ENCODE measurements around the gene OST4. TPM values are rescaled to one million over a fixed set of nuclear protein-coding genes. Genes with fewer than 3 reads are reported as not detected.

OST4 gene
- polyA plus RNA-seq, 3 donors = 209 to 635 (median 615) TPM

DNA sequence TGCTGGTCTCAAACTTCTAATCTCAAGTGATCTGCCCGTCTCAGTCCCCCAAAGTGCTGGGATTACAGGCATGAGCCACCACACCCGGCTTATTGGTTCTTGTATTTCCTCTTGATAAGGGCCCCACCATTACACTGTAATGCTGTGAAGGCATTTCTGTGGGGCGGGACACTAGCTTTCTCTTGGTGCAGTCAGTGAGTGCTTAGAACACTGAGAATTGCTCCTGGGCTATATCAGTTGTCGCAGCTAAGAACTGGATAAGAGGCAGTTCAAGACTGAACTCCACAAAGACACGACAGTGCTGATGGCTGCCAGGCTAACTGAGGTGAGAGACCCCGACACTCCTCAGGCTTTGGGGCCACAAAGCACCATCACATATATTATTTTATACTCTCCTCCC, 17.2 kb upstream of the OST4 start:
- peaks cover 0 to 3% of the 10 kb centered on the region in 2 donors for H3K36me3 Mint-ChIP-seq
- H4K20me1 ChIP-seq (ENCODE audit: insufficient read depth, low read length) = no peaks in the 10 kb centered on the region
- H3K4me2 ChIP-seq (replicated peaks; ENCODE audit: extremely low read depth, low read length, poor library complexity, severe bottlenecking) = no peak overlapping the region
- no peaks in the 10 kb centered on the region for H3K27me3 ChIP-seq (ENCODE audit: control insufficient read depth in 2 of 2, insufficient read depth in 2 of 2, low read length in 2 of 2)
- no peak overlapping the region for H3K9ac ChIP-seq (ENCODE audit: insufficient read depth, low read length, poor library complexity, severe bottlenecking)
- TF ChIP-seq, protein P1, sequence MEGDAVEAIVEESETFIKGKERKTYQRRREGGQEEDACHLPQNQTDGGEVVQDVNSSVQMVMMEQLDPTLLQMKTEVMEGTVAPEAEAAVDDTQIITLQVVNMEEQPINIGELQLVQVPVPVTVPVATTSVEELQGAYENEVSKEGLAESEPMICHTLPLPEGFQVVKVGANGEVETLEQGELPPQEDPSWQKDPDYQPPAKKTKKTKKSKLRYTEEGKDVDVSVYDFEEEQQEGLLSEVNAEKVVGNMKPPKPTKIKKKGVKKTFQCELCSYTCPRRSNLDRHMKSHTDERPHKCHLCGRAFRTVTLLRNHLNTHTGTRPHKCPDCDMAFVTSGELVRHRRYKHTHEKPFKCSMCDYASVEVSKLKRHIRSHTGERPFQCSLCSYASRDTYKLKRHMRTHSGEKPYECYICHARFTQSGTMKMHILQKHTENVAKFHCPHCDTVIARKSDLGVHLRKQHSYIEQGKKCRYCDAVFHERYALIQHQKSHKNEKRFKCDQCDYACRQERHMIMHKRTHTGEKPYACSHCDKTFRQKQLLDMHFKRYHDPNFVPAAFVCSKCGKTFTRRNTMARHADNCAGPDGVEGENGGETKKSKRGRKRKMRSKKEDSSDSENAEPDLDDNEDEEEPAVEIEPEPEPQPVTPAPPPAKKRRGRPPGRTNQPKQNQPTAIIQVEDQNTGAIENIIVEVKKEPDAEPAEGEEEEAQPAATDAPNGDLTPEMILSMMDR (IDR thresholded peaks at IDR 0.05) = no peak
- H3K9me3 ChIP-seq (replicated peaks in 1 of 2; ENCODE audit: control insufficient read depth in 1 of 2, insufficient read depth in 1 of 2, low read length in 2 of 2) = no peaks in the 10 kb centered on the region
- DNase-seq = no peak
- intact Hi-C loops (cut with micrococcal nuclease) = loop anchor here (5.0 kb wide), 2 partner anchors 36 to 124 kb away; partner anchors contain the start of genes AGBL5 (in 2 of the 2), ATRAID (in 1 of the 2) and SLC5A6 (in 1 of the 2)
- H3K27me3 Mint-ChIP-seq (ENCODE audit: low read depth in 3 of 3) = peaks cover 0 to 7% (median 6%) of the 10 kb centered on the region in 3 donors
- H3K4me1 Mint-ChIP-seq = peaks cover 23% of the 10 kb centered on the region
- WGBS (ENCODE audit: insufficient coverage) = 100% methylated on average over 3 of the region's 6 CpGs
- H3K27ac ChIP-seq (ENCODE audit: low read depth in 1 of 2, low read length in 2 of 2) = no peak overlapping the region
- H3K4me3 Mint-ChIP-seq = no peak overlapping the region
- no peak overlapping the region for H2AFZ ChIP-seq (ENCODE audit: insufficient read depth, low read depth, low read length, poor library complexity, severe bottlenecking)
- no peaks in the 10 kb centered on the region for H3K9me3 Mint-ChIP-seq
- H3K4me1 ChIP-seq (ENCODE audit: control insufficient read depth in 1 of 2, insufficient read depth in 2 of 2, low read length in 2 of 2) = peaks cover 18 to 25% of the 10 kb centered on the region in 2 donors
- no peak overlapping the region for H3K4me3 ChIP-seq (replicated peaks in 1 of 3; ENCODE audit: low read depth in 2 of 3, low read length in 3 of 3)
- H3K27ac Mint-ChIP-seq = no peak overlapping the region
- H3K36me3 ChIP-seq (replicated peaks in 1 of 2; ENCODE audit: control insufficient read depth in 1 of 2, insufficient read depth in 2 of 2, low read length in 2 of 2) = no peaks in the 10 kb centered on the region
- no peaks in the 10 kb centered on the region for H3K79me2 ChIP-seq (ENCODE audit: insufficient read depth, low read length)

GRCh38 chr2:27087823-27088410, 16.5 kb upstream of the OST4 start:
- Mint-ChIP-seq H3K4me3 (no peak overlapping the region), H3K27ac (no peak overlapping the region), H3K4me1 (peaks cover 23% of the 10 kb centered on the region), H3K27me3 (ENCODE audit: low read depth in 3 of 3) (peaks cover 0 to 7% (median 5%) of the 10 kb centered on the region in 3 donors), H3K9me3 (no peaks in the 10 kb centered on the region), H3K36me3 (peaks cover 0 to 3% of the 10 kb centered on the region in 2 donors)
- Histone ChIP-seq H3K4me3 (replicated peaks in 1 of 3; ENCODE audit: low read depth in 2 of 3, low read length in 3 of 3) (no peak overlapping the region), H3K9me3 (replicated peaks in 1 of 2; ENCODE audit: control insufficient read depth in 1 of 2, insufficient read depth in 1 of 2, low read length in 2 of 2) (no peaks in the 10 kb centered on the region), H3K27me3 (ENCODE audit: control insufficient read depth in 2 of 2, insufficient read depth in 2 of 2, low read length in 2 of 2) (no peaks in the 10 kb centered on the region), H3K4me2 (replicated peaks; ENCODE audit: extremely low read depth, low read length, poor library complexity, severe bottlenecking) (no peak overlapping the region), H3K9ac (ENCODE audit: insufficient read depth, low read length, poor library complexity, severe bottlenecking) (no peak overlapping the region), H3K79me2 (ENCODE audit: insufficient read depth, low read length) (no peaks in the 10 kb centered on the region), H2AFZ (ENCODE audit: insufficient read depth, low read depth, low read length, poor library complexity, severe bottlenecking) (no peak overlapping the region), H4K20me1 (ENCODE audit: insufficient read depth, low read length) (no peaks in the 10 kb centered on the region), H3K36me3 (replicated peaks in 1 of 2; ENCODE audit: control insufficient read depth in 1 of 2, insufficient read depth in 2 of 2, low read length in 2 of 2) (no peaks in the 10 kb centered on the region), H3K27ac (ENCODE audit: low read depth in 1 of 2, low read length in 2 of 2) (no peak overlapping the region), H3K4me1 (ENCODE audit: control insufficient read depth in 1 of 2, insufficient read depth in 2 of 2, low read length in 2 of 2) (peaks cover 18 to 25% of the 10 kb centered on the region in 2 donors)
- 100% methylated on average over 1 of the region's 5 CpGs for WGBS (ENCODE audit: insufficient coverage)
- TF ChIP-seq, protein P1 (IDR thresholded peaks at IDR 0.05) = no peak
- DNase-seq = no peak
- intact Hi-C loops (cut with micrococcal nuclease) = loop anchor here (5.0 kb wide), 2 partner anchors 36 to 124 kb away; partner anchors contain the start of genes AGBL5 (in 2 of the 2), ATRAID (in 1 of the 2) and SLC5A6 (in 1 of the 2)

Data from CD14-positive monocyte (primary cell).